IgD-negative memory B cell (primary cell): ENCODE measurements around the gene NUDCD3. TPM values are rescaled to one million over a fixed set of nuclear protein-coding genes. Genes with fewer than 3 reads are reported as not detected.

Experiments
- H3K27ac Mint-ChIP-seq, 3 donors: one replicate each; pipeline ENCODE4 v1.8.0; 2020 to 2022; ENCODE audit warnings: mild to moderate bottlenecking in 3 of 3, mixed read lengths in 3 of 3, moderate library complexity in 1 of 3
- H3K27me3 Mint-ChIP-seq: one replicate; pipeline ENCODE4 v1.8.0; 2021; ENCODE audit warnings: mixed read lengths
- H3K36me3 Mint-ChIP-seq: one replicate; pipeline ENCODE4 v1.8.0; 2020; ENCODE audit warnings: mild to moderate bottlenecking, mixed read lengths
- H3K4me1 Mint-ChIP-seq, 3 donors: one replicate each; pipeline ENCODE4 v1.8.0; 2020 to 2022; ENCODE audit warnings: mixed read lengths in 3 of 3, mild to moderate bottlenecking in 1 of 3
- H3K4me3 Mint-ChIP-seq, 4 donors: one replicate each; pipeline ENCODE4 v1.8.0; 2020 to 2022; ENCODE audit warnings: mild to moderate bottlenecking in 4 of 4, mixed read lengths in 4 of 4, moderate library complexity in 3 of 4
- H3K9me3 Mint-ChIP-seq, 3 donors: one replicate each; pipeline ENCODE4 v1.8.0; 2020 to 2021; ENCODE audit warnings: mixed read lengths in 3 of 3, mild to moderate bottlenecking in 1 of 3
- polyA plus RNA-seq: library from polyadenylated mRNA; unstranded; fragments of 300-500 nt; fragmentation: Illumina TruSeq; gene quantifications from one replicate; pipeline ENCODE4 v1.2.3, GENCODE V29; 2021

The NUDCD3 gene
- polyA plus RNA-seq, 1 donor from 2014 or later, result 57.4 TPM

GRCh38 chr7:44396931-44397545 is 93.4 kb downstream of the NUDCD3 start:
- Mint-ChIP-seq H3K36me3 (peaks cover 5% of the 10 kb centered on the region), H3K4me3 (no peak overlapping the region), H3K9me3 (no peaks in the 10 kb centered on the region), H3K4me1 (peaks cover 1 to 4% (median 2%) of the 10 kb centered on the region in 3 donors), H3K27ac (no peak overlapping the region), H3K27me3 (no peaks in the 10 kb centered on the region)

GRCh38 chr7:44396496-44396895 is 94.0 kb downstream of the NUDCD3 start:
- peaks cover 5% of the 10 kb centered on the region for H3K36me3 Mint-ChIP-seq
- H3K27me3 Mint-ChIP-seq, result no peaks in the 10 kb centered on the region
- H3K4me3 Mint-ChIP-seq, result no peak overlapping the region
- H3K4me1 Mint-ChIP-seq, result peaks cover 1 to 4% (median 2%) of the 10 kb centered on the region in 3 donors
- no peaks in the 10 kb centered on the region for H3K9me3 Mint-ChIP-seq
- no peak overlapping the region for H3K27ac Mint-ChIP-seq

GRCh38 chr7:44395067-44395466 is 95.4 kb downstream of the NUDCD3 start:
- peaks cover 1 to 4% (median 2%) of the 10 kb centered on the region in 3 donors for H3K4me1 Mint-ChIP-seq
- no peaks in the 10 kb centered on the region for H3K9me3 Mint-ChIP-seq
- no peak overlapping the region for H3K27ac Mint-ChIP-seq
- no peak overlapping the region for H3K4me3 Mint-ChIP-seq
- H3K36me3 Mint-ChIP-seq, result peaks cover 5% of the 10 kb centered on the region
- H3K27me3 Mint-ChIP-seq, result no peaks in the 10 kb centered on the region

GRCh38 chr7:44394636-44395035 is 95.8 kb downstream of the NUDCD3 start:
- Mint-ChIP-seq H3K4me1 (peaks cover 1 to 4% (median 2%) of the 10 kb centered on the region in 3 donors), H3K27ac (peak overlapping the region in 1 of 3 donors; percentile 53), H3K9me3 (no peaks in the 10 kb centered on the region), H3K36me3 (peaks cover 3% of the 10 kb centered on the region), H3K4me3 (no peak overlapping the region), H3K27me3 (no peaks in the 10 kb centered on the region)

GRCh38 chr7:44394112-44394447 is 96.4 kb downstream of the NUDCD3 start:
- Mint-ChIP-seq H3K36me3 (peaks cover 5% of the 10 kb centered on the region), H3K27me3 (no peaks in the 10 kb centered on the region), H3K9me3 (no peaks in the 10 kb centered on the region), H3K4me1 (peaks cover 1 to 4% (median 2%) of the 10 kb centered on the region in 3 donors), H3K4me3 (no peak overlapping the region), H3K27ac (peak overlapping the region in 1 of 3 donors; percentile 53)

GRCh38 chr7:44393238-44394111 is 97.0 kb downstream of the NUDCD3 start:
- no peaks in the 10 kb centered on the region for H3K9me3 Mint-ChIP-seq
- H3K36me3 Mint-ChIP-seq, result peaks cover 5% of the 10 kb centered on the region
- no peaks in the 10 kb centered on the region for H3K27me3 Mint-ChIP-seq
- H3K4me3 Mint-ChIP-seq, result no peak overlapping the region
- H3K4me1 Mint-ChIP-seq, result peaks cover 1 to 4% (median 2%) of the 10 kb centered on the region in 3 donors
- H3K27ac Mint-ChIP-seq, result no peak overlapping the region

- Mint-ChIP-seq H3K9me3 (no peaks in the 10 kb centered on the region), H3K36me3 (peaks cover 7% of the 10 kb centered on the region), H3K27me3 (no peaks in the 10 kb centered on the region), H3K4me1 (peaks cover 1 to 4% (median 2%) of the 10 kb centered on the region in 3 donors), H3K27ac (no peak overlapping the region), H3K4me3 (no peak overlapping the region)
These were observed 97.8 kb downstream of the NUDCD3 start for GRCh38 chr7:44392618-44393010.

- no peak overlapping the region for H3K4me3 Mint-ChIP-seq
- no peaks in the 10 kb centered on the region for H3K9me3 Mint-ChIP-seq
- H3K4me1 Mint-ChIP-seq, result peaks cover under 1 to 4% (median 1%) of the 10 kb centered on the region in 3 donors
- no peaks in the 10 kb centered on the region for H3K27me3 Mint-ChIP-seq
- H3K27ac Mint-ChIP-seq, result no peak overlapping the region
- peaks cover 6% of the 10 kb centered on the region for H3K36me3 Mint-ChIP-seq
These were observed 98.5 kb downstream of the NUDCD3 start for GRCh38 chr7:44391746-44392617.

- Mint-ChIP-seq H3K36me3 (peaks cover 6% of the 10 kb centered on the region), H3K27ac (no peak overlapping the region), H3K27me3 (no peaks in the 10 kb centered on the region), H3K4me1 (peaks cover 0 to 4% (median 0%) of the 10 kb centered on the region in 3 donors), H3K4me3 (no peak overlapping the region), H3K9me3 (no peaks in the 10 kb centered on the region)
These were observed 99.3 kb downstream of the NUDCD3 start for GRCh38 chr7:44391171-44391570.

GRCh38 chr7:44390701-44391100 is 99.8 kb downstream of the NUDCD3 start:
- peaks cover 0 to 4% (median 0%) of the 10 kb centered on the region in 3 donors for H3K4me1 Mint-ChIP-seq
- H3K27ac Mint-ChIP-seq, result no peak overlapping the region
- peaks cover 6% of the 10 kb centered on the region for H3K36me3 Mint-ChIP-seq
- no peak overlapping the region for H3K4me3 Mint-ChIP-seq
- H3K9me3 Mint-ChIP-seq, result no peaks in the 10 kb centered on the region
- no peaks in the 10 kb centered on the region for H3K27me3 Mint-ChIP-seq

GRCh38 chr7:44388089-44388970 is 102.1 kb downstream of the NUDCD3 start:
- Mint-ChIP-seq H3K4me1 (no peaks in the 10 kb centered on the region), H3K4me3 (no peak overlapping the region), H3K27ac (peak overlapping the region in 1 of 3 donors; percentile 18), H3K36me3 (peaks cover 6% of the 10 kb centered on the region), H3K9me3 (no peaks in the 10 kb centered on the region), H3K27me3 (no peaks in the 10 kb centered on the region)

GRCh38 chr7:44387389-44387788 is 103.1 kb downstream of the NUDCD3 start:
- Mint-ChIP-seq H3K9me3 (no peaks in the 10 kb centered on the region), H3K4me3 (no peak overlapping the region), H3K36me3 (peaks cover 6% of the 10 kb centered on the region), H3K27me3 (no peaks in the 10 kb centered on the region), H3K4me1 (no peaks in the 10 kb centered on the region), H3K27ac (peak overlapping the region in 1 of 3 donors; percentile 28)

- Mint-ChIP-seq H3K27ac (no peak overlapping the region), H3K4me1 (no peaks in the 10 kb centered on the region), H3K27me3 (no peaks in the 10 kb centered on the region), H3K36me3 (peaks cover 4% of the 10 kb centered on the region), H3K9me3 (no peaks in the 10 kb centered on the region), H3K4me3 (no peak overlapping the region)
These were observed 104.1 kb downstream of the NUDCD3 start for GRCh38 chr7:44386139-44386913.
